GM12864 (cell line): ENCODE results near the gene IFNLR1.

Experiments
- DNase-seq: peaks from one replicate; pipeline ENCODE4 v3.0.0-alpha.2; 2011; ENCODE audit warnings: low read depth
- H3K4me3 ChIP-seq: 2 replicates; pipeline ENCODE4 v1.5.1; 2011; ENCODE audit warnings: mild to moderate bottlenecking, low read depth, low read length, control low read depth
- TF ChIP-seq, protein P1 (sequence below): IDR thresholded peaks from 2 replicates; pipeline ENCODE4 v1.5.1; 2011; ENCODE audit warnings: low read depth, mild to moderate bottlenecking, moderate library complexity, low read length, control low read depth, inconsistent platforms; ENCODE audit errors: missing control alignments

IFNLR1 gene

GRCh38 chr1:24134376-24134775 is 52.7 kb downstream of the IFNLR1 start:
- no peak overlapping the region for H3K4me3 ChIP-seq
- TF ChIP-seq, protein P1, sequence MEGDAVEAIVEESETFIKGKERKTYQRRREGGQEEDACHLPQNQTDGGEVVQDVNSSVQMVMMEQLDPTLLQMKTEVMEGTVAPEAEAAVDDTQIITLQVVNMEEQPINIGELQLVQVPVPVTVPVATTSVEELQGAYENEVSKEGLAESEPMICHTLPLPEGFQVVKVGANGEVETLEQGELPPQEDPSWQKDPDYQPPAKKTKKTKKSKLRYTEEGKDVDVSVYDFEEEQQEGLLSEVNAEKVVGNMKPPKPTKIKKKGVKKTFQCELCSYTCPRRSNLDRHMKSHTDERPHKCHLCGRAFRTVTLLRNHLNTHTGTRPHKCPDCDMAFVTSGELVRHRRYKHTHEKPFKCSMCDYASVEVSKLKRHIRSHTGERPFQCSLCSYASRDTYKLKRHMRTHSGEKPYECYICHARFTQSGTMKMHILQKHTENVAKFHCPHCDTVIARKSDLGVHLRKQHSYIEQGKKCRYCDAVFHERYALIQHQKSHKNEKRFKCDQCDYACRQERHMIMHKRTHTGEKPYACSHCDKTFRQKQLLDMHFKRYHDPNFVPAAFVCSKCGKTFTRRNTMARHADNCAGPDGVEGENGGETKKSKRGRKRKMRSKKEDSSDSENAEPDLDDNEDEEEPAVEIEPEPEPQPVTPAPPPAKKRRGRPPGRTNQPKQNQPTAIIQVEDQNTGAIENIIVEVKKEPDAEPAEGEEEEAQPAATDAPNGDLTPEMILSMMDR, result no peak
- DNase-seq, result no peak

- H3K4me3 ChIP-seq, result no peak overlapping the region
- no peak for DNase-seq
- TF ChIP-seq, protein P1, result no peak
Measured at GRCh38 chr1:24133819-24134218, 53.3 kb downstream of the IFNLR1 start.

DNA sequence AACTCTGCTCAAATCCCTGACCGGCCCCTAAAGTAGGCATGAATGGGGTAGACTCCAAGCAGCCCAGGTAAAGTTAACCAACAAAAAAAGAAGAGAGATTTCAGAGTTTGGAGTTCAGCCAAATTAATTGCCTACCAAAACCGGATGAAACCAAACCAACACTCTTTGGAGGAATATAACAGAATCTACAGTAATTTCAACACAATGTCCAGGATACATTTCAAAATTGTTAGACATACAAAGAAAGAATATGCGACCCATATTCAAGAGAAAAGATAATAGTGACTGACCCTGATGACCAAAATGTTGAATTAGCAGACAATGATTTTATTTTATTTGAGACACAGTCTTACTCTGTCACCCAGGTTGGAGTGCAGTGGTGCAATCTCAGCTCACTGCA is 56.7 kb downstream of the IFNLR1 start:
- TF ChIP-seq, protein P1, result no peak
- H3K4me3 ChIP-seq, result no peak overlapping the region
- DNase-seq, result no peak

GRCh38 chr1:24127801-24128363 is 59.2 kb downstream of the IFNLR1 start:
- TF ChIP-seq, protein P1, result no peak
- DNase-seq, result no peak
- H3K4me3 ChIP-seq, result no peak overlapping the region

DNA sequence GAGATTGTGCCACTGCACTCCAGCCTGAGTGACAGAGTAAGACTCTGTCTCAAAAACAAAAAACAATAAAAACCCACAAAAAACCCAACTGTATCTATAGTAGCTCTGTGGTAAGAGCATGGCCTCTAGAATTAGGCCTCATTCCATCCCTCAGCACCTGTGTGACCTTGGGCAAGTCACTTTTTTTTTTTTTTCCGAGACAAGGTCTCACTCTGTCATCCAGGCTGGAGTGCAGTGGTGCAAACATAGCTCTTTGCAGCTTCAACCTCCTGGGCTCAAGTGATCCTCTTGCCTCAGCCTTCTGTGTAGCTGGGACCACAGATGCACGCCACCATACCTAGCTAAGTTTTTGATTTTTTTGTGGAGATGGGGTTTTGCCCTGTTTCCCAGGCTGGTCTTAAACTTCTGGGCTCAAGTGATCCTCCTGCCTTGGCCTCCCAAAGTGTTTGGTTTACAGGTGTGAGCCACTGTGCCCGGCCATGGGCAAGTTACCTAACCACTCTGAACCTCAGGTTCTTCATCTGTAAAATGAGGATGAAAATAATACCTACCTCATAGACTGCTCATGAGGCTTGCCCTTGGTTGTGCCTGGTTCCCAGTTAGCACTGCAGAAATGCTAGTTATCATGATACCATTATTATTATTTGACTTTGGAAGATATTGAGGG is 59.8 kb downstream of the IFNLR1 start:
- TF ChIP-seq, protein P1, result no peak
- no peak for DNase-seq
- H3K4me3 ChIP-seq, result no peak overlapping the region

DNA sequence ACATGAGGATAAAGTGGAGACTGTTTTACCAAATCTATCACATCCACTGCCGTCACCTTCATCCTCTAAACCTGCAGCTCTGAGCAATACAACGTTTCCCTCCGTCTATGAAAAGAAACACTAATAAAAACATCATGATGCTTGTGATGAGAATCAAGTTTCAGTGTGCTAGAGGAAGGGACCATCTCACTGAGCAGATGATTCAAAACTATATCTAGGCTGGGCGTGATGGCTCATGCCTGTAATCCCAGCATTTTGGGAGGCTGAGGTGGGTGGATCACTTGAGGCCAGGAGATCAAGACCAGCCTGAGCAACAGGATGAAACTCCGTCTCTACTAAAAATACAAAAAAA is 60.4 kb downstream of the IFNLR1 start:
- H3K4me3 ChIP-seq, result no peak overlapping the region
- TF ChIP-seq, protein P1, result no peak
- DNase-seq, result no peak
